Nucleus accumbens (tissue), 56 donors: Measurements from ENCODE around the gene CACNA2D3.
A peak's percentile ranks its signal among the peaks of the same experiment; 100 is the strongest.

Source experiments
- DNase-seq, 56 donors: peaks; one replicate each; lab custom pipeline; 2025; lab: John Stamatoyannopoulos, UW

CACNA2D3 gene

DNA sequence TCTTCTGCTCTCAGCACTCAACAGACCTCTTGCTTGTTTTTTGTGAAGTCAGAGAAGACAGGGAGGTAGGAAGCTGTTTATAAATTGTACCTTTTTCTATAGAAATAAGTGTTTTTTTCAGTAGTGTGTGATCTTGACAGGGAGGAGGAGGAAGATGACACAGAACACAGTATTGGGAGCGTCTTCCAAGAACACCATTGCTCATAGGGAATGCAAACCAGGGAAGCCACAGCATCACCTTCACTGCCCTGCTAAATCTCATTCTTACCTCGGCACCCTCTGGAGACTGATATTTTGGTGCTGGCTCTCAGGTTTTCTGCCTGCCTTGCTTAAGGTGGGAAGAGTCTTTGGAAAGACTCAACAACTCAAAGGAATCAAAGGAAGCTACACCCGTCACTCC, 636.1 kb downstream of the CACNA2D3 start:
- peak in 1 of 56 donors; percentile 4 for DNase-seq

GRCh38 chr3:54759166-54759565, 636.8 kb downstream of the CACNA2D3 start:
- DNase-seq = no peak

GRCh38 chr3:54760201-54760600, 637.8 kb downstream of the CACNA2D3 start:
- DNase-seq = no peak

- DNase-seq = no peak
Observed at GRCh38 chr3:54761637-54762036, 639.3 kb downstream of the CACNA2D3 start.

GRCh38 chr3:54764911-54765310, 642.6 kb downstream of the CACNA2D3 start:
- no peak for DNase-seq

DNA sequence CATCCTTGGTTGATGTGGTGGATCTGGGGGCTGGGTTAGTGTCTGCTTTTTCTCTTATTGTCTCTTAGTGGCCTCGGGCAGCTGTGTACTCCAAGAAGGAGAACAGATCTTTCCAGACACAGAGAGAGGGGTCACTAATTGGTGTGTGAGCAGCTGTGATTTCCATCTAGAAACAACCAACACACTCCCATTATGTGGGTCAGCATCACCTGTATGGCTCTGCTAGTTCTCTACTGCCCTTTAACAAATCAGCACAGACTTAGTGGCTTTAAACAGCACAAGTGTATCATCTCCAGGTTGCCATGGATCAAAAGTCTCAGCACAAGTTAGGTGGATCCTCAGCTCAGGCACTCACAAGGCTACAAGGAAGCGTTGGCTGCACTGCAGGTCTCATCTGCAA, 648.7 kb downstream of the CACNA2D3 start:
- no peak for DNase-seq

DNA sequence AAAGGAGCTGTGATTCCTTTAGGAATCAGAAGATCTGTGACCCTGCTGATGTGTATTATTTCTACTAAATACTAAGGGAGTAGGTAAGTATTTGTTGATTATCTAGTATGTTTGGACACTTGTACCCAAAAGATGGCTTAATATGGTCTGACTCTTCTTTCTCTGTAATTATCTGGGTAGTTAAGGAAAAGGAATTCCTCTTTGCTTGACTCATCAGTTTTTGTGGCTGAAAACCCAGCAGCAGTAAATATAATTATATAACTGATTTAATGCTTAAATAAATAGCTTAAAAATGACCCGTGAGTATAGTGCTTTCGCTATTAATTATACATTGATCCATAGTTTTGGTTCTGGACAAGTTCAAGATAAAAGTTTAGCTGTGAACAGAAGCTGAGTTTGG, 649.7 kb downstream of the CACNA2D3 start:
- DNase-seq = no peak

- no peak for DNase-seq
Observed at GRCh38 chr3:54772746-54773145, 650.4 kb downstream of the CACNA2D3 start.

DNA sequence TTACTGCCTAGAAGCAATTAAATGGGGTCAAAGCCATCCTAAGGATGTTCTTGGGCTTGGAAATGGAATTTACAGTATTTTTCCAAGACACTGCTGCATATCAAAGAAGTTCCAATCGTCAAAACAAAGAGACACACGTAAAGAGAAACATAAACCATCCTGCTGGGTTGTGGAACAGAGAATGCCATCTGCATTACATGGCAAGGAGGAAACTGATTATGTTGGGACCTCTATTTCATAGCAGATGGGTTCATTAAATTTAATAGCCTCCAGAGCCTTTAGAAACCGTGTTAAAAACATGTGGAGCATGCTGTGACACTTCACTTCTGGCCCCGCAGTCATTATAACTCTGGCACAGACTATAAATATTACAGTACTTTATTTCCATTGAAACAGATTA, 650.9 kb downstream of the CACNA2D3 start:
- DNase-seq = no peak

- no peak for DNase-seq
Observed at GRCh38 chr3:54776601-54777000, 654.2 kb downstream of the CACNA2D3 start.

DNA sequence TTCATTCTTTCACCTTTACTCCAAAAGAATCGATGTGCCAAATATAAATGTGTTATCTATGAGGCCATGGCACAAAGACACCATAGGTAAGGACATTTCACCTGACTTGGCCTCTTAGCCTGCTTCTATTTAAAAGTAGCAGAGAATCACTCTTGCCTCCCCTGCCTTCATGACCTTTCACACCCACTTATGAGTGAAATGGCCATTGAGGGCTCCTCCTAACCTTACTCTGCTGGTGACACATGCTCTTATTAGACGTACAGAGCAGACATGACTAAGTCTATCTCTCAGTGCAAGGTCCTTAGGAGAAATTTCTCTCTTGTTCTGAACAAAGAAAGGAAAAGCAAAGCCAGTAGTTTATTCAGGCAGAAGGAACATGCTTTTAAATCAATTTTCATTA, 654.8 kb downstream of the CACNA2D3 start:
- DNase-seq = no peak

- no peak for DNase-seq
Observed at GRCh38 chr3:54780336-54780735, 658.0 kb downstream of the CACNA2D3 start.

DNA sequence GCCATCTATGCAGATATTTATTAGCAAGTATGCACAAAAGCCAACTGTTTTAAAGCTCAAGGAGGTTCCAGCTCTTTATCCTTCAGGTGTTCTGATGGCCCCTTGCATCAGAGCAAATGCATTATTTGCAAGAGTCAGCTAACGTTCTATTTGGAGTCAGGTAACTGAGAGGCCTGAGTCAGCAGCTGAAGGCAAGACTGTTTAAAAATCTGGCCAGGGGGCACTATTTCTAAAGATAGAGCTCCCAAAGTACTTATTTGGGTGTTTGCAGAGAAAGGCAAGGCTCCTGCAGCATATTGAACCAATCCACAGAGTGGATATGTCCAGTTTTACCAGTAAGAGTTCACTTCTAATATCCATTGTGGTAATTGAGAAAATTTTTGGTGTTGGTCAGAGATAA, 659.4 kb downstream of the CACNA2D3 start:
- DNase-seq = no peak

DNA sequence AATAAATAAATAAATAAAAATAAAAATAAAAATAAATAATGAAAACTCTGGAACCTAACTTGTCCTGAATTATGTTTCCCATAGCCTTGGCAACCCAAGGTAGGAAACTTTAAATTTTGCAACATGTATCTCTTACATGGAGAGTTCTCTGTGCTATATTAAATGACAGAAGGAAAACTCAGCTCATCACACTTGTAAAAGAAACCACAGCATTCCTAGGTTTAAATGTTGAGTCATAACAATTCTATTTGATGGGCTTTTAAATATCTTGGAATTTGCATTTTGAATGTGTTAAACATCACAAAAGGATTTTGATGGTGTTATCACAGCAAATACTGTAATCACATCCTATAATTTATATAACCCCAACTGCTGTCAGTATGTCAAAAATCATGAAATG, 661.3 kb downstream of the CACNA2D3 start:
- DNase-seq = no peak

DNA sequence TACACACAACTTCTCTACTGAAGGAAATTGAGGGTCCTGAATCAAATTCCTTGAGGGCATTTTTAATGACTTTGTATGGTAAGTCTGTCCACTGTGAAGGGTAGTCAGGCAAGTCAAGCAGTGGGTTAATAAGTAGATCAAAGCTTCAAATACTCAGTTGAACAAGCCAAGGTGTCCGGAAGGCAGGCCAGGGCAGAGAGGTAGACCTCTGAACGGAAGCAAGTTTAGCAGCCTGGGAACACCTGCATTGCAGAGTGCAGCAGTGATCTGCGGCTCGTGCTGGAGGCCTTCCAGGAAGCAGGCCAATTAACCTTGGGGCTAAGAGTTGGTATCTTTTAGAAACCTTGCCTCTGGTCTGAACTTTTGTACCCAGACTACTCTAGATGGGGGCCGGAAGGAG, 661.7 kb downstream of the CACNA2D3 start:
- DNase-seq = no peak

DNA sequence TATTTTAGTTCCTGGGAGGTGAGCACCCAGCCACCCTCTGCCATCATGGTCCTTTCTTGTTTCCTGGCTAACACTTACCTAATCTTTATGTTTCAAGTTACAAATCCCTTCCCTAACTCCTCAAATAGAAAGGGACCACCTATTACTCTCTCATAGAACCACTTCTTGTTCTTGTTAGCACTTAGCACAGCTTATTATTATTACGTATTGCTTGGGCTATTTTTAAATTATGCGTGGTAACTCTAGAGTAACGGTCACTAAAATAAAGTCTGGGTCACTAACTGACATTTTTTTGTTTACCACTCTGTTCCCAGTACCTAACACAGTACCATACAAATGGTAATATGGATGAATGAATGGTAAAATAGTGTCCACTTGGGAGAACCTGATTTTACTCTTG, 663.6 kb downstream of the CACNA2D3 start:
- no peak for DNase-seq

GRCh38 chr3:54790051-54790450, 667.7 kb downstream of the CACNA2D3 start:
- no peak for DNase-seq

- no peak for DNase-seq
Observed at GRCh38 chr3:54791501-54792156, 669.3 kb downstream of the CACNA2D3 start.

GRCh38 chr3:54792584-54792983, 670.2 kb downstream of the CACNA2D3 start:
- no peak for DNase-seq

DNA sequence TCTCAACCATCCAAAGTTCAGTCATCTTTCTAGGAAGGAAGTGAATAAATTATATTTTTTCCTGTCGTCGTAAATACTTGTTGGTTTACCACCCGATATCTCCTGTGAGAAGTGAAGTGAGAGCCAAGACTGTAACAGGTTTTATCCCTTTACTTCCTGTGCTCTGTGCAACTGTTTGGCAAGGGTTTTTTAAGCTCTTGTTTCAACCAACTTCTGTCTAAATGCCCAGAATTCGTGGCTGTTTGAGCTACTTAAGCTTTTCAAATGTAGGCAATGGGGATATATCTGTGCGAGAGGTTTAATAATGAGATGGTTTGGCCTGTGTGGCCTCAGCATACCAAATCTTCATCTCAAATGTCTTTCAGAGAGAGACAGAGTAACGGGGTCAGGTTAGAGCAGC, 670.8 kb downstream of the CACNA2D3 start:
- DNase-seq = peak in 2 of 56 donors; percentile 7

- DNase-seq = no peak
Observed at GRCh38 chr3:54797111-54797510, 674.8 kb downstream of the CACNA2D3 start.

- DNase-seq = no peak
Observed at GRCh38 chr3:54800478-54800877, 678.1 kb downstream of the CACNA2D3 start.

DNA sequence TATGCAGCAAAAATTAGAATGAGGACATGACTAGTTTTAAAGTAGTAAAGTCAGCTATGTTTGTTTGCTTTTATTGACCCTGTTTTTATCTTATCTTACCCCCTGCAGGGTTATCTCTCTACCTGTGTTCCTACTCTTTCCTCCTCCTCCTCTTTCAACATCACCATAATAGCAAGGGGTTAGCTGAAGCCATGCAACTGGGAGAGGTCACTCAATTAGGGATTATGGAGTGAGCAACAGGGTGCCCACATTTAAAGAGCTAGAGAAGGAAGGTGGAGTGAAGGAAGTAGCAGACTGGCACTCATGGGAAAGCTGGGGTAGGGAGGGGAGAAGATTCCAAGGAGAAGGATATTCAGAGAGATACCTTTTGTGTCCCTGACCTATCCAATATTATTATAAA, 679.6 kb downstream of the CACNA2D3 start:
- DNase-seq = no peak
